HPDE6-E6E7 (cell line): ENCODE results near the gene KCNJ16.
"Not testable (repeated sequence)": the region's sequence is repeated elsewhere in the genome, so short reads cannot be mapped to it uniquely, and the experiment has no call there.

Experiments used
- DNase-seq: peaks from one replicate; pipeline ENCODE4 v3.0.0; 2011; ENCODE audit warnings: missing footprints; ENCODE audit errors: extremely low spot score

Gene KCNJ16

GRCh38 chr17:70074956-70075355 is at the start of gene KCNJ16:
TSS of gene KCNJ16 (plus strand) at chr17:70075225. CDS start at chr17:70132088, 56,863 bp downstream.
- DNase-seq: no peak

- no peak for DNase-seq
These were observed 46.6 kb upstream of the KCNJ16 start for GRCh38 chr17:70028397-70028796.

- DNase-seq: no peak
These were observed 45.9 kb upstream of the KCNJ16 start for GRCh38 chr17:70028978-70029767.

GRCh38 chr17:70030371-70030770 is 44.7 kb upstream of the KCNJ16 start:
- DNase-seq: no peak

- DNase-seq: no peak
These were observed 43.7 kb upstream of the KCNJ16 start for GRCh38 chr17:70031341-70031740.

GRCh38 chr17:70033165-70033564 is 41.9 kb upstream of the KCNJ16 start:
- DNase-seq: no peak

GRCh38 chr17:70034158-70034557 is 40.9 kb upstream of the KCNJ16 start:
- DNase-seq: no peak

- no peak for DNase-seq
These were observed 37.5 kb upstream of the KCNJ16 start for GRCh38 chr17:70037498-70037897.

GRCh38 chr17:70040336-70040735 is 34.7 kb upstream of the KCNJ16 start:
- DNase-seq: peak; percentile 66

GRCh38 chr17:70041061-70041460 is 34.0 kb upstream of the KCNJ16 start:
- peak; percentile 22 for DNase-seq

GRCh38 chr17:70041540-70041939 is 33.5 kb upstream of the KCNJ16 start:
- no peak for DNase-seq

GRCh38 chr17:70045780-70046179 is 29.2 kb upstream of the KCNJ16 start:
- not testable (repeated sequence) for DNase-seq

- no peak for DNase-seq
These were observed 27.2 kb upstream of the KCNJ16 start for GRCh38 chr17:70047619-70048419.

GRCh38 chr17:70049801-70050591 is 25.0 kb upstream of the KCNJ16 start:
- no peak for DNase-seq

- DNase-seq: no peak
These were observed 24.1 kb upstream of the KCNJ16 start for GRCh38 chr17:70050931-70051330.

- no peak for DNase-seq
These were observed 21.5 kb upstream of the KCNJ16 start for GRCh38 chr17:70053241-70054234.

- no peak for DNase-seq
These were observed 20.0 kb upstream of the KCNJ16 start for GRCh38 chr17:70055000-70055399.

GRCh38 chr17:70059071-70059470 is 16.0 kb upstream of the KCNJ16 start:
- no peak for DNase-seq

GRCh38 chr17:70059649-70060048 is 15.4 kb upstream of the KCNJ16 start:
- no peak for DNase-seq

- no peak for DNase-seq
These were observed 14.6 kb upstream of the KCNJ16 start for GRCh38 chr17:70060415-70060814.

- DNase-seq: no peak
These were observed 7.9 kb upstream of the KCNJ16 start for GRCh38 chr17:70067134-70067533.
